Small intestine (tissue), 7 donors: ENCODE results near the gene MGAT4B. TPM values are rescaled to one million over a fixed set of nuclear protein-coding genes. Genes with fewer than 3 reads are reported as not detected.

ENCODE experiments used
- DNase-seq, 2 donors: peaks; one replicate each; pipeline versions ENCODE4 v3.0.0 to v3.0.0-alpha.2; 2013
- FAIRE-seq: peaks from 2 replicates; lab custom pipeline; 2012; peaks lifted over from hg19 to GRCh38; lab: Jason Lieb, UNC
- H3K27ac ChIP-seq, 3 donors: one replicate each; pipeline ENCODE4 v1.5.1; 2013; ENCODE audit warnings: low read length in 2 of 3, mild to moderate bottlenecking in 2 of 3, control low read depth in 1 of 3, inconsistent platforms in 1 of 3, low read depth in 1 of 3, moderate library complexity in 1 of 3
- H3K27me3 ChIP-seq, 3 donors: one replicate each; pipeline ENCODE4 v1.6.1; 2013; ENCODE audit warnings: low read length in 3 of 3, inconsistent platforms in 1 of 3; ENCODE audit not compliant: control insufficient read depth in 3 of 3, insufficient read depth in 3 of 3
- H3K36me3 ChIP-seq, 3 donors: one replicate each; pipeline ENCODE4 v1.6.1; 2013; ENCODE audit warnings: low read length in 3 of 3, inconsistent platforms in 1 of 3, low read depth in 1 of 3, mild to moderate bottlenecking in 1 of 3, moderate library complexity in 1 of 3; ENCODE audit not compliant: control insufficient read depth in 3 of 3, insufficient read depth in 2 of 3
- H3K4me1 ChIP-seq, 3 donors: one replicate each; pipeline ENCODE4 v1.6.1; 2013; ENCODE audit warnings: low read length in 2 of 3, inconsistent platforms in 1 of 3, low read depth in 1 of 3, mild to moderate bottlenecking in 1 of 3, moderate library complexity in 1 of 3; ENCODE audit not compliant: control insufficient read depth in 3 of 3, insufficient read depth in 2 of 3
- H3K4me3 ChIP-seq, 3 donors: one replicate each; pipeline ENCODE4 v1.5.1; 2013; ENCODE audit warnings: low read length in 3 of 3, control low read depth in 1 of 3, inconsistent platforms in 1 of 3, low read depth in 1 of 3, mild to moderate bottlenecking in 1 of 3, moderate library complexity in 1 of 3
- H3K9me3 ChIP-seq, 2 donors: one replicate each; pipeline ENCODE4 v1.6.1; 2013; ENCODE audit warnings: low read depth in 1 of 2, low read length in 1 of 2; ENCODE audit not compliant: control insufficient read depth in 2 of 2, insufficient read depth in 1 of 2
- WGBS, 3 donors: extraction: QIAGEN DNeasy Blood & Tissue Kit; methylation state at CpG; one replicate each; pipeline ENCODE4 v1.1.7; 2013; 5-methylcytosine and 5-hydroxymethylcytosine counted together
- polyA plus RNA-seq, 4 donors: library from polyadenylated mRNA; stranded (reverse) in 3 of 4; unstranded in 1 of 4; fragments of 200-250 nt in 3 of 4; fragments of 120-200 nt in 1 of 4; gene quantifications; one replicate each; pipeline versions ENCODE4 v1.2.1 to v1.2.3, GENCODE V29; 2013
- donor health status: healthy with polysubstance abuse.
- donor health status: control.
- donor health status: control.
- donor health status: Bipolar disorder and iron deficiency.
- donor health status: healthy.

MGAT4B gene
- polyA plus RNA-seq, 4 donors, result 180 to 661 (median 401) TPM

DNA sequence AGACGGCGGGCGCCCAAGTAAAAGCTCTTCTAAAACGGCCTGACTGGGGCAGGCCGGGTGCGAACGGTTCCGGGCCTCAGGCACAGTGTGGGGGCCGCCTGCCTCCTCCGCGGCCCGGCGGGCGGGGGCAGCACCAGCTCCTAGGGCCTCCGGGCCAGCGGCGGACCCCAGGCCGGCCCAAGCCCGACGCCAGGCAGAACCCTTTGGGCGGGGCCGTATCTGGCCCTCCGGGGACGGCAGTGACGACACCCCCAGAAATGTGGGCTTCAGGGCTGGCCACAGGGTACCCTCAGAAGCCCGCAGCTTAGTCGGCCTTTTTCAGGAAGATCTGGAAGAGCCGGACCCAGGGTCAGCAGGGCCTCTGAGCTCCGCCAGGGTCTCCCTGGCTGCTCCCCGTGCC, 8.9 kb downstream of the MGAT4B start:
- DNase-seq, result no peak
- no peak overlapping the region for H3K27ac ChIP-seq
- 94 to 96% (median 95%) methylated on average over 28 to 30 of the region's 30 CpGs for WGBS, 3 donors
- no peaks in the 10 kb centered on the region for H3K27me3 ChIP-seq
- peaks cover 0 to 26% (median 5%) of the 10 kb centered on the region in 3 donors for H3K4me1 ChIP-seq
- no peaks in the 10 kb centered on the region for H3K9me3 ChIP-seq
- H3K4me3 ChIP-seq, result no peak overlapping the region
- no peak for FAIRE-seq
- H3K36me3 ChIP-seq, result peaks cover 11 to 68% (median 21%) of the 10 kb centered on the region in 3 donors

DNA sequence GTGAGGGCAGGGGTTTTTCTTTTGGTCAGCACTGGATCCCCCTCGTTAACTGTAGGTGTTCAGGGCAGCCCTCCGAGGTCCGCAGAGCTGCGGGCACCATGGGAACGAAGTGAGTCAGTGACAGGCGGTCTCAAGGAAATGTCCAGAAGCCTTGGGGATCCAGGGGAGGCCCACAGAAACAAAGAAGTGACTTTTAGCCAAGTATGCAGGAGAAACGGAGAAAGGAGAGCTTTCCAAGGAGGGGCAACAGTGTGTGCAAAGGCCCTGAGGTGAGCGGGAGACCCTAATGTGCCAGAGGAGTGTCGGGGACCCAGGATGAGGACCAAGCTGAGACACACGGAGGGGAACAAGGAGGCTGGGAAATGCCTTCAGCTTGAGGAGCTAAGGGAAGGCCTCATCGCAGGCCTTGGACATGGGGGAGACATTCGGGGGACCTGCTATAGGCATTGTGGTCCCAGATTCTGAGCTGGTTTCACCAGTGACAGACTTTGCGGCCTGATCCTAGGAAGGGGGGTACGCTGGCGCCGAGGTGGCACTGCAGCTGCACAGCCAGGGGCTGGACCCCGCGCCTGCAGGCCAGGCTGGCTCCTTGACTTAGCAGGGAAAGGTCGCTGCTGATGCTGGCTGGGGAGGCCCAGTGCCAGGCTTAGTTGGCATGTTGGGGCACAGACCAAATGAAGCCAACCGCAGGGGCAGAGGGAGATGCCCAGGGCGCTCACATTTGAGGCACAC, 9.6 kb downstream of the MGAT4B start:
- no peaks in the 10 kb centered on the region for H3K9me3 ChIP-seq
- WGBS, 3 donors, result 84 to 89% (median 84%) methylated on average over 21 of the region's 21 CpGs
- no peak for FAIRE-seq
- peak in 1 of 2 donors; percentile 32 for DNase-seq
- H3K4me1 ChIP-seq, result peaks cover 0 to 20% (median 5%) of the 10 kb centered on the region in 3 donors
- H3K4me3 ChIP-seq, result peak overlapping the region in 2 of 3 donors; percentile 48 to 62
- H3K36me3 ChIP-seq, result peaks cover 11 to 66% (median 21%) of the 10 kb centered on the region in 3 donors
- H3K27ac ChIP-seq, result peak overlapping the region; percentile 58 to 86 (median 85)
- H3K27me3 ChIP-seq, result no peaks in the 10 kb centered on the region

DNA sequence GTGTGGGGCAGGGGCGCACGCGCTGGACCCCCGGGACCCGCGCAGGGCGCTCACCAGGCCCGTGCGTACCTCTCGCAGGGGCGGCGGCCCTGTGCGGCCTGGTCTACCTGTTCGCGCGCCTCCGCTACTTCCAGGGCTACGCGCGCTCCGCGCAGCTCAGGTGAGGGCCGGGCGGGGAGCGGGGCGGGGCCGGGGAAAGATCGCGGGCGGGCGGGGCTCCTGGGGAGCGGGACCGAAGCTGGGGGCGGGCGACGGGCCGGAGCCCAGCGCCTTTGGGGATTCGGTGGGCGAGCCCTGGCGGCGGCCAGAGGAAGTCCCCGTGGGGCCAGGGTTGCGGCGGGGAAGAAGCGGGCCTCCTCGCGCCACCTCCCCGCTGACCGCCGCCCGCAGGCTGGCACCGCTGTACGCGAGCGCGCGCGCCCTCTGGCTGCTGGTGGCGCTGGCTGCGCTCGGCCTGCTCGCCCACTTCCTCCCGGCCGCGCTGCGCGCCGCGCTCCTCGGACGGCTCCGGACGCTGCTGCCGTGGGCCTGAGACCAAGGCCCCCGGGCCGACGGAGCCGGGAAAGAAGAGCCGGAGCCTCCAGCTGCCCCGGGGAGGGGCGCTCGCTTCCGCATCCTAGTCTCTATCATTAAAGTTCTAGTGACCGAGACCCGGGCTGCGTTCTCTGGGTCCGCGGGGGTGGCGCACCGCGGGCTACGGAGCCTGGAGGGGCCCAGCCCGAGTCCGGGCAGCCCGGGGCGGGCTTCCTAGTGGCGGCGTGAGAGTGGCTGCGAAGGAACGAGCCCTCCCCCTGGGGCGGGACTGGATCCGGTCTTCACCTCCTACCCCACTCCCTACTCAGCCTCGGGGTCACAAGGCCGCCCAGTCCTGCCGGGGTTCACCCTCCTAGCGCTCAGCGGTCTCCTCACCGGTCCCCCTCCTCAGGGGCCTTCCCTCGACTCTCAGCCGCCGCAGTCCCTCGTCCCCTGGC, 10.5 kb downstream of the MGAT4B start:
- WGBS, 3 donors, result 2 to 4% (median 3%) methylated on average over 56 to 113 of the region's 113 CpGs
- peaks cover 0 to 18% (median 5%) of the 10 kb centered on the region in 3 donors for H3K4me1 ChIP-seq
- peak overlapping the region; percentile 71 to 86 (median 85) for H3K27ac ChIP-seq
- peak; percentile 83 to 94 for DNase-seq
- peak overlapping the region; percentile 43 to 62 (median 48) for H3K4me3 ChIP-seq
- no peaks in the 10 kb centered on the region for H3K27me3 ChIP-seq
- H3K9me3 ChIP-seq, result no peaks in the 10 kb centered on the region
- peaks cover 11 to 63% (median 16%) of the 10 kb centered on the region in 3 donors for H3K36me3 ChIP-seq
- FAIRE-seq, result no peak

DNA sequence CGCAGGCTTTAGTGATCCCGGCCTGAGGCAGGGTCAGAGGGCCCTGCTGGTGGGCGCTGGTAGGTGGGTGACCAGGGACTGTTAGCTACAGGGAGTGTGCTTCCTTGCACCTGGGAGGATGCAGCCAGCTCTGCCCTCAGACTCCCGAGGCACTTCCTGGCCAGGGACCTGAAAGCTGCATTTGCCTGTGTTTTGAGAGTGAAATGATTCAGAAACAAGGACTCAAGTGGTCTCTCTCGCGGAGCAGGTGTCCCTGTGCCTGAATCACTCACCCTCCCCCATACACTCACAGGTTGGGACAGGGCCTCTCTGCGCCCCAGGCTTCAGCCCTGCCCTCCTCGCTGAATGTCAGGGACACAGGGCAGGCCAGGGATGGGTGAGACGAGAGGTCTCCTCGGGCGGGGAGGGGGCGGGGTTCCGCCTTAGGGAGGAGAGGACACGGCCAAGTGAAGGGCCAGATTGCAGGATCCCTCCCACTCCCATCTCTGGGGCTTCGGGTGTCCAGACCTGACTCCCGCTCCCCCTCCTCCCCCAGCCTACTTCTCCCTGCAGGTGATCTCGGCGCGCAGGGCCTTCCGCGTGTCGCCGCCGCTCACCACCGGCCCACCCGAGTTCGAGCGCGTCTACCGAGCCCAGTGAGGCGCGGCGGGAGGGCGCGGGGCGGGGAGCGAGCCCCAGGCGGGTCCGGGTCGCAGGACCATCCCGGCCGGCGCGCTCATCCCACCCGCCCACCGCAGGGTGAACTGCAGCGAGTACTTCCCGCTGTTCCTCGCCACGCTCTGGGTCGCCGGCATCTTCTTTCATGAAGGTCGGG, 11.4 kb downstream of the MGAT4B start:
- Histone ChIP-seq H3K27me3 (no peaks in the 10 kb centered on the region), H3K36me3 (peaks cover 6 to 54% (median 12%) of the 10 kb centered on the region in 3 donors), H3K27ac (peak overlapping the region; percentile 52 to 71 (median 58)), H3K4me3 (peak overlapping the region; percentile 42 to 62 (median 43)), H3K9me3 (no peaks in the 10 kb centered on the region), H3K4me1 (peaks cover 0 to 18% (median 5%) of the 10 kb centered on the region in 3 donors)
- DNase-seq, result peak; percentile 50 to 69
- 5 to 10% (median 7%) methylated on average over 50 to 53 of the region's 53 CpGs for whole genome bisulfite sequencing, 3 donors
- FAIRE-seq, result no peak

DNA sequence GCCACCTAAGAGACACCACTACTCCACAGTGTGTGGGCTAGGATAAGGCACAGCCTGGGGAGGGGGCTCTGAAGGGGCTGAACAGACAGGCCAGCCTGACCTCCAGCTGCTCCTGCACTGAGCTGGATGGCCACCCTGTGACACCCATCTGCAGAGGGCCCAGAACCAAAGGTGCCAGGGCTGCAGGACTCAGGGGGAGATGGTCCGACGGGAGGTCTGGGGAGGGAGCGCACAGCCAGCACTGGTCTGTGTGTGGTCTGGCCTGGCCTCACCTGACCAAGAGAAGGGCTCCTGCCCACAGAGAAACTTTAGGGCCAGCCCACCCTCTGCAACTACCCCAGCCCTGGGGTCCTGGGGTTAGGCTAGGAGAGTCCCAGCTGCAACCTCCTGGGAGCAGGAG, 12.1 kb downstream of the MGAT4B start:
- FAIRE-seq, result no peak
- H3K4me3 ChIP-seq, result no peak overlapping the region
- 88 to 95% (median 93%) methylated on average over 3 of the region's 3 CpGs for WGBS, 3 donors
- H3K9me3 ChIP-seq, result no peaks in the 10 kb centered on the region
- no peak for DNase-seq
- H3K4me1 ChIP-seq, result peaks cover 0 to 18% (median 5%) of the 10 kb centered on the region in 3 donors
- H3K27ac ChIP-seq, result no peak overlapping the region
- peaks cover 2 to 47% (median 9%) of the 10 kb centered on the region in 3 donors for H3K36me3 ChIP-seq
- no peaks in the 10 kb centered on the region for H3K27me3 ChIP-seq

DNA sequence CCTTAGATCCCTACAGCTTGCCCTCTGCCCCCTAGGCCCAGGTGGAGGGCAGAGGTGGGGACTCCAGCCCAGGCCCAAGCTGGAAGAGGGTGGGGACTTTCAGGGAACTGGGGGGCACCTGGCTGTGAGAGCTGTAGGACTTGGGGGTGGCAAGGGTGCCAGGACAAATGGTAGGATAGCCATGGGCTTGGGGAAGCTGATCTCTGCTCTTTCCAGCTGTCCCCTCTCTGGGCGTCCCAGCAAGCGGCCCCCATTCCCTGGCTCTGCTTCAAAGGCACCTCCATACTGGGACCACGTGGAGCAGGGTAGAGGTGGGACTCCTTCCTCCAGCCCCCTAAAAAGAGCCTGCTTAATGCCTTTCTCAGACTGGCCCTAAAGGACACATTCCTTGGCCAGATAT, 12.5 kb downstream of the MGAT4B start:
- FAIRE-seq, result no peak
- H3K36me3 ChIP-seq, result peaks cover 0 to 43% (median 5%) of the 10 kb centered on the region in 3 donors
- WGBS, 3 donors, result 74 to 83% (median 81%) methylated on average over 3 of the region's 3 CpGs
- no peak for DNase-seq
- H3K27ac ChIP-seq, result peak overlapping the region in 1 of 3 donors; percentile 43
- no peaks in the 10 kb centered on the region for H3K27me3 ChIP-seq
- H3K9me3 ChIP-seq, result peaks cover 0 to 4% of the 10 kb centered on the region in 2 donors
- peaks cover 0 to 18% (median 5%) of the 10 kb centered on the region in 3 donors for H3K4me1 ChIP-seq
- H3K4me3 ChIP-seq, result no peak overlapping the region

DNA sequence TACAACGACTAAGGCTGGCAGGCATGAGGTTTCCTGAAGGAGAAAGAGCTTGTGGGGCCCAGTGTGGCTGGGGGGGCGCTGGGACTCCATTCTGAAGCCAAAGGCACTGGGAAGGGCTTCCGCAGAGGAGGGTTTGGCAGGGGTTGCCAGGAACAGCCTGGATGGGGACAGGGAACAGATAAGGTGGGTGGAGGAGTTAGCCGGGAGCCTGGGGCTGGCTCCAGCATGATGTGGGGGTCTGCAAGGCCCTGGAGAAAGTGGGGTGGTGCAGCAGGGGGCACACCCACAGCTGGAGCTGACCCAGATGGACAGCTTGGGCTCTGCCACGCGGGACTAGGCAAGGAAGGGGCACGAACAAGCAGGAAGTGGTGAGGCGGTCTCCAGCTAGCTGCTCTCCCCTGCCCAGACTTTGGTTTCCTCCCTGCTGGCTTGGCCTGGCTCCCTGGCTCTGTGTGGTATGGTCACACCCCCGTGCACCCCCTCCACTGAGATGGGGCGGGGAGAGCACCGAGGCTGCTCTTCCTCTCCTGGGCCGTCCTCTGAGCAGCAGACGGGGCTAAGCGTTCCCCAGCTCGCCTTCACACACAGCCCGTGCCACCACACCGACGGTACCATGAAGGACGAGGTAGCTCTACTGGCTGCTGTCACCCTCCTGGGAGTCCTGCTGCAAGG, 13.1 kb downstream of the MGAT4B start, which contains the start of gene LTC4S:
Gene LTC4S, plus strand, starts transcription at position 519 of the 672 bp plus-strand sequence. Its CDS starts 95 bp downstream, at position 614.
- H3K4me1 ChIP-seq, result peaks cover 0 to 18% (median 5%) of the 10 kb centered on the region in 3 donors

More for the DNA sequence above, 13.1 kb downstream of the MGAT4B start, which contains the start of gene LTC4S:
- H3K9me3 ChIP-seq, result peaks cover 0 to 4% of the 10 kb centered on the region in 2 donors
- peaks cover 0 to 37% (median 5%) of the 10 kb centered on the region in 3 donors for H3K36me3 ChIP-seq
- H3K27ac ChIP-seq, result peak within 1 kb of the TSS in 1 of 3 donors; percentile 43
- FAIRE-seq (no peak), DNase-seq (no peak)
- H3K4me3 ChIP-seq, result no peak within 1 kb of the TSS
- WGBS, 3 donors, result 37 to 64% (median 49%) methylated on average over 18 to 19 of the region's 19 CpGs
- no peaks in the 10 kb centered on the region for H3K27me3 ChIP-seq
